HCT116 (cell line): ENCODE measurements around the gene RBM20. TPM values are rescaled to one million over a fixed set of nuclear protein-coding genes. Genes with fewer than 3 reads are reported as not detected.

Experiments used
- ATAC-seq: fragments of 200-7000 bp; cut with Tn5 transposase; 2 replicates; pipeline ENCODE4 v1.9.1; 2020; ENCODE audit warnings: mild to moderate bottlenecking, moderate library complexity
- BruUV-seq: library from RNA; stranded (reverse); fragments of 400-500 nt; replicated peaks from 2 replicates; lab custom pipeline; 2021; lab: Mats Ljungman, UMichigan
- CTCF ChIA-PET: fragments of 300-600 bp; sonication (Branson Sonifier 250); formaldehyde crosslinking; loops from one replicate; lab custom pipeline; 2021; ENCODE audit warnings: antibody characterized with exemption; lab: Charles Lee
- POLR2A ChIA-PET: fragments of 300-600, 350-600 bp; sonication (Branson Sonifier 250); formaldehyde crosslinking; loops from one replicate; lab custom pipeline; 2021; ENCODE audit warnings: antibody characterized with exemption; lab: Charles Lee
- RAD21 ChIA-PET, 2 experiments: fragments of 300-600 bp; sonication (Branson Sonifier 250); formaldehyde crosslinking; loops; one replicate each; lab custom pipeline; 2023; ENCODE audit warnings: low total read pairs in 2 of 2; ENCODE audit not compliant: uncharacterized antibody in 2 of 2, unreplicated experiment in 2 of 2, low non-redundant PET in 1 of 2; lab: Charles Lee
- DNase-seq: peaks from one replicate; pipeline ENCODE4 v3.0.0-alpha.2; 2010; ENCODE audit warnings: low read depth, low spot score
- H2AFZ ChIP-seq: fragments of 200-600 bp; shearing (Covaris generic), sonication (generic); 2 replicates; pipeline ENCODE4 v1.6.1; 2017; ENCODE audit warnings: low read depth, mixed run types, mixed read lengths, antibody characterized with exemption, low read length; ENCODE audit not compliant: poor library complexity, severe bottlenecking
- H3K27ac ChIP-seq: 2 replicates; pipeline ENCODE4 v1.5.1; 2012; ENCODE audit warnings: low read depth, low read length
- H3K27me3 ChIP-seq: fragments of 200-600 bp; sonication (generic); 2 replicates; pipeline ENCODE4 v1.6.1; 2016; ENCODE audit warnings: mixed run types, low read length, mixed read lengths; ENCODE audit not compliant: insufficient read depth
- H3K36me3 ChIP-seq, 2 experiments: fragments of 200-500 bp in 1 of 2; fragments of 200-600 bp in 1 of 2; sonication (Bioruptor generic) in 1 of 2; sonication (generic) in 1 of 2; 2 replicates each; pipeline versions ENCODE4 v1.5.1 to v1.6.1; 2014 to 2016; ENCODE audit warnings: low read length in 2 of 2, inconsistent platforms in 1 of 2, mixed read lengths in 1 of 2, mixed run types in 1 of 2; ENCODE audit not compliant: insufficient read depth in 2 of 2, control insufficient read depth in 1 of 2
- H3K4me1 ChIP-seq, 2 experiments: fragments of 200-600 bp in 1 of 2; sonication (generic) in 1 of 2; 2 replicates each; pipeline versions ENCODE4 v1.5.1 to v1.6.1; 2012 to 2017; ENCODE audit warnings: low read length in 2 of 2, inconsistent platforms in 1 of 2, mild to moderate bottlenecking in 1 of 2, mixed read lengths in 1 of 2, mixed run types in 1 of 2, moderate library complexity in 1 of 2; ENCODE audit not compliant: insufficient read depth in 2 of 2, control insufficient read depth in 1 of 2
- H3K4me2 ChIP-seq: fragments of 200-600 bp; sonication (generic); 2 replicates; pipeline ENCODE4 v1.6.1; 2017; ENCODE audit warnings: mixed run types, low read length, mixed read lengths
- H3K4me3 ChIP-seq, 2 experiments: fragments of 200-600 bp in 1 of 2; sonication (generic) in 1 of 2; replicated peaks in 1 of 2; 2 replicates each; pipeline ENCODE4 v1.5.1; 2011 to 2016; ENCODE audit warnings: low read length in 2 of 2, control low read depth in 1 of 2, low read depth in 1 of 2, mild to moderate bottlenecking in 1 of 2, mixed read lengths in 1 of 2, mixed run types in 1 of 2
- H3K79me2 ChIP-seq: fragments of 200-600 bp; sonication (generic); 2 replicates; pipeline ENCODE4 v1.6.1; 2017; ENCODE audit warnings: mild to moderate bottlenecking, mixed run types, low read length, moderate library complexity, mixed read lengths; ENCODE audit not compliant: insufficient read depth
- H3K9ac ChIP-seq: fragments of 200-600 bp; sonication (generic); 2 replicates; pipeline ENCODE4 v1.6.1; 2016; ENCODE audit warnings: low read length, mixed read lengths
- H3K9me2 ChIP-seq: fragments of 200-600 bp; sonication (generic), shearing (Covaris generic); 2 replicates; pipeline ENCODE4 v1.6.1; 2017; ENCODE audit warnings: mixed run types, mild to moderate bottlenecking, moderate library complexity; ENCODE audit not compliant: insufficient read depth
- H3K9me3 ChIP-seq, 2 experiments: fragments of 200-500 bp in 1 of 2; fragments of 200-600 bp in 1 of 2; sonication (Bioruptor generic) in 1 of 2; sonication (generic) in 1 of 2; 2 replicates each; pipeline ENCODE4 v1.6.1; 2014 to 2017; ENCODE audit warnings: low read length in 2 of 2, mixed read lengths in 2 of 2, inconsistent platforms in 1 of 2, low read depth in 1 of 2, mild to moderate bottlenecking in 1 of 2, mixed run types in 1 of 2, moderate library complexity in 1 of 2; ENCODE audit not compliant: control insufficient read depth in 1 of 2, insufficient read depth in 1 of 2
- H4K20me1 ChIP-seq: fragments of 200-600 bp; sonication (generic), shearing (Covaris generic); 2 replicates; pipeline ENCODE4 v1.6.1; 2017; ENCODE audit warnings: mixed run types, mild to moderate bottlenecking, moderate library complexity; ENCODE audit not compliant: insufficient read depth
- CEBPB ChIP-seq: IDR thresholded peaks from 2 replicates; pipeline ENCODE4 v1.6.1; 2012; ENCODE audit warnings: low read depth
- EGR1 ChIP-seq: IDR thresholded peaks from 2 replicates; pipeline ENCODE4 v1.6.1; 2012; ENCODE audit warnings: low read depth
- EZH2phosphoT487 ChIP-seq: fragments of 200-600 bp; IDR thresholded peaks from 2 replicates; pipeline ENCODE4 v1.6.1; 2018; ENCODE audit warnings: antibody characterized with exemption, borderline replicate concordance
- FOSL1 ChIP-seq: IDR thresholded peaks from 2 replicates; pipeline ENCODE4 v1.6.1; 2012; ENCODE audit warnings: low read depth
- JUND ChIP-seq: IDR thresholded peaks from 2 replicates; pipeline ENCODE4 v1.6.1; 2012
- POLR2A ChIP-seq: IDR thresholded peaks from 2 replicates; pipeline ENCODE4 v1.7.0; 2011; ENCODE audit warnings: borderline replicate concordance; ENCODE audit not compliant: insufficient read depth, insufficient read length; ENCODE audit errors: extremely low read depth
- POLR2AphosphoS5 ChIP-seq: IDR thresholded peaks from 2 replicates; pipeline ENCODE4 v1.6.1; 2011; ENCODE audit warnings: mild to moderate bottlenecking, low read depth, low read length, moderate library complexity
- RAD21 ChIP-seq: IDR thresholded peaks from 2 replicates; pipeline ENCODE4 v1.6.1; 2012; ENCODE audit warnings: low read depth, mild to moderate bottlenecking
- SP1 ChIP-seq: IDR thresholded peaks from 2 replicates; pipeline ENCODE4 v1.6.1; 2012; ENCODE audit warnings: low read depth
- SRF ChIP-seq: IDR thresholded peaks from 2 replicates; pipeline ENCODE4 v1.6.1; 2012; ENCODE audit warnings: low read depth
- TCF7L2 ChIP-seq: IDR thresholded peaks from 2 replicates; pipeline ENCODE4 v1.7.0; 2011; ENCODE audit warnings: borderline replicate concordance, inconsistent platforms; ENCODE audit not compliant: insufficient read depth, insufficient read length; ENCODE audit errors: extremely low read depth
- YY1 ChIP-seq: IDR thresholded peaks from 2 replicates; pipeline ENCODE4 v1.6.1; 2011; ENCODE audit warnings: low read length, low read depth, moderate library complexity, mild to moderate bottlenecking; ENCODE audit not compliant: insufficient replicate concordance; ENCODE audit errors: extremely low read depth
- ZFX ChIP-seq: fragments of 450-650 bp; IDR thresholded peaks from 2 replicates; pipeline ENCODE4 v1.6.1; 2017
- ZNF274 ChIP-seq: fragments of 200-500 bp; sonication (Bioruptor generic); IDR thresholded peaks from 2 replicates; pipeline ENCODE4 v1.6.1; 2014; ENCODE audit warnings: mild to moderate bottlenecking, low read depth, low read length, inconsistent platforms
- intact Hi-C: fragments of 100-400 bp; cut with micrococcal nuclease; formaldehyde crosslinking; loops from 2 replicates; pipeline ENCODE4 v1.10.0; 2022
- total RNA-seq: library from RNA; stranded (reverse); gene quantifications from one replicate; pipeline ENCODE4 v1.2.1, GENCODE V29; 2021; ENCODE audit not compliant: unreplicated experiment
- TF ChIP-seq, protein P1 (sequence below): IDR thresholded peaks from 2 replicates; pipeline ENCODE4 v1.6.1; 2012; ENCODE audit warnings: low read depth
- TF ChIP-seq, protein P2 (sequence below): IDR thresholded peaks from 2 replicates; pipeline ENCODE4 v1.6.1; 2012
- TF ChIP-seq, protein P3 (sequence below): IDR thresholded peaks from 2 replicates; pipeline ENCODE4 v1.6.1; 2012
- TF ChIP-seq, protein P4 (sequence below): IDR thresholded peaks from 2 replicates; pipeline ENCODE4 v1.6.1; 2011; ENCODE audit warnings: mild to moderate bottlenecking, low read length, moderate library complexity; ENCODE audit not compliant: insufficient replicate concordance; ENCODE audit errors: extremely low read depth
- TF ChIP-seq, protein P5 (sequence below), 3 experiments: fragments of 200-600 bp in 1 of 3; sonication (generic) in 1 of 3; IDR thresholded peaks in 2 of 3; conservative IDR thresholded peaks in 1 of 3; 2 replicates each; pipeline ENCODE4 v1.5.1; 2012 to 2017; ENCODE audit warnings: low read depth in 2 of 3, low read length in 2 of 3, antibody characterized with exemption in 1 of 3, borderline replicate concordance in 1 of 3, control low read depth in 1 of 3, mild to moderate bottlenecking in 1 of 3, mixed read lengths in 1 of 3, mixed run types in 1 of 3, moderate library complexity in 1 of 3; ENCODE audit not compliant: insufficient read depth in 1 of 3

RBM20 gene
- total RNA-seq, 1 experiment from 2014 or later = 2.0 TPM

DNA sequence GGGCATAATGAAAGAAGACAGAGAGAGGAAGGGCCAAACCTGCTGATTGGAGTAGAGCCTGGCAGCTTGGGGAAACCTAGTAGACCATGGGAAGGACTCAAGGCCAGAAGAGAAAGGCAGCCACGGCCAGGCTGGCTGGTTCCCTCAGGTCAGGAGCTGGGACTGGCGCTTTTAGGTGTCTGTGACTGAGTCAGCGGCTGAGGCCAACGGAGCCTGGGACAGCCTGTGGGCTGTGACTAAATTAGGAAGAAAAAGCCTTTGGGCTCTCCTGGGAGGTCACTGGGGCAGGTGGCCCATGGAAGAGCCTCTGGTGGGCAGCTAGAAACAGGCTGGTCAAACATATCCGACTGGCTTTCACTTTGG lies 118.7 kb downstream of the RBM20 start:
- CTCF ChIA-PET = no interaction called here
- Histone ChIP-seq H3K27ac (no peak overlapping the region), H2AFZ (no peak overlapping the region), H4K20me1 (no peaks in the 10 kb centered on the region), H3K36me3 (no peaks in the 10 kb centered on the region), H3K4me2 (no peak overlapping the region), H3K9ac (no peak overlapping the region), H3K9me3 (no peaks in the 10 kb centered on the region), H3K9me2 (no peaks in the 10 kb centered on the region), H3K4me3 (no peak overlapping the region), H3K27me3 (peaks cover 4% of the 10 kb centered on the region; the same call in 1 of the 2 replicates), H3K4me1 (peaks cover 0 to 4% of the 10 kb centered on the region in 2 experiments; a peak in 1 of 4 replicates), H3K79me2 (no peaks in the 10 kb centered on the region)
- BruUV-seq = no TSS peak
- no peak for ATAC-seq
- intact Hi-C loops = no loop called here
- POLR2A ChIA-PET = no interaction called here
- RAD21 ChIA-PET = no interaction called here
- no peak for DNase-seq
- TF ChIP-seq, protein P1, sequence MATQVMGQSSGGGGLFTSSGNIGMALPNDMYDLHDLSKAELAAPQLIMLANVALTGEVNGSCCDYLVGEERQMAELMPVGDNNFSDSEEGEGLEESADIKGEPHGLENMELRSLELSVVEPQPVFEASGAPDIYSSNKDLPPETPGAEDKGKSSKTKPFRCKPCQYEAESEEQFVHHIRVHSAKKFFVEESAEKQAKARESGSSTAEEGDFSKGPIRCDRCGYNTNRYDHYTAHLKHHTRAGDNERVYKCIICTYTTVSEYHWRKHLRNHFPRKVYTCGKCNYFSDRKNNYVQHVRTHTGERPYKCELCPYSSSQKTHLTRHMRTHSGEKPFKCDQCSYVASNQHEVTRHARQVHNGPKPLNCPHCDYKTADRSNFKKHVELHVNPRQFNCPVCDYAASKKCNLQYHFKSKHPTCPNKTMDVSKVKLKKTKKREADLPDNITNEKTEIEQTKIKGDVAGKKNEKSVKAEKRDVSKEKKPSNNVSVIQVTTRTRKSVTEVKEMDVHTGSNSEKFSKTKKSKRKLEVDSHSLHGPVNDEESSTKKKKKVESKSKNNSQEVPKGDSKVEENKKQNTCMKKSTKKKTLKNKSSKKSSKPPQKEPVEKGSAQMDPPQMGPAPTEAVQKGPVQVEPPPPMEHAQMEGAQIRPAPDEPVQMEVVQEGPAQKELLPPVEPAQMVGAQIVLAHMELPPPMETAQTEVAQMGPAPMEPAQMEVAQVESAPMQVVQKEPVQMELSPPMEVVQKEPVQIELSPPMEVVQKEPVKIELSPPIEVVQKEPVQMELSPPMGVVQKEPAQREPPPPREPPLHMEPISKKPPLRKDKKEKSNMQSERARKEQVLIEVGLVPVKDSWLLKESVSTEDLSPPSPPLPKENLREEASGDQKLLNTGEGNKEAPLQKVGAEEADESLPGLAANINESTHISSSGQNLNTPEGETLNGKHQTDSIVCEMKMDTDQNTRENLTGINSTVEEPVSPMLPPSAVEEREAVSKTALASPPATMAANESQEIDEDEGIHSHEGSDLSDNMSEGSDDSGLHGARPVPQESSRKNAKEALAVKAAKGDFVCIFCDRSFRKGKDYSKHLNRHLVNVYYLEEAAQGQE = no peak
- no peak for TF ChIP-seq JUND
- TF ChIP-seq, protein P2, sequence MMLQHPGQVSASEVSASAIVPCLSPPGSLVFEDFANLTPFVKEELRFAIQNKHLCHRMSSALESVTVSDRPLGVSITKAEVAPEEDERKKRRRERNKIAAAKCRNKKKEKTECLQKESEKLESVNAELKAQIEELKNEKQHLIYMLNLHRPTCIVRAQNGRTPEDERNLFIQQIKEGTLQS = no peak
- no peak for TF ChIP-seq YY1
- TF ChIP-seq SP1 = no peak
- TF ChIP-seq FOSL1 = no peak
- TF ChIP-seq TCF7L2 = no peak
- no peak for TF ChIP-seq CEBPB
- no peak for TF ChIP-seq RAD21
- TF ChIP-seq ZFX = no peak
- TF ChIP-seq POLR2AphosphoS5 = no peak
- TF ChIP-seq, protein P3, sequence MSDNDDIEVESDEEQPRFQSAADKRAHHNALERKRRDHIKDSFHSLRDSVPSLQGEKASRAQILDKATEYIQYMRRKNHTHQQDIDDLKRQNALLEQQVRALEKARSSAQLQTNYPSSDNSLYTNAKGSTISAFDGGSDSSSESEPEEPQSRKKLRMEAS = no peak
- TF ChIP-seq, protein P4, sequence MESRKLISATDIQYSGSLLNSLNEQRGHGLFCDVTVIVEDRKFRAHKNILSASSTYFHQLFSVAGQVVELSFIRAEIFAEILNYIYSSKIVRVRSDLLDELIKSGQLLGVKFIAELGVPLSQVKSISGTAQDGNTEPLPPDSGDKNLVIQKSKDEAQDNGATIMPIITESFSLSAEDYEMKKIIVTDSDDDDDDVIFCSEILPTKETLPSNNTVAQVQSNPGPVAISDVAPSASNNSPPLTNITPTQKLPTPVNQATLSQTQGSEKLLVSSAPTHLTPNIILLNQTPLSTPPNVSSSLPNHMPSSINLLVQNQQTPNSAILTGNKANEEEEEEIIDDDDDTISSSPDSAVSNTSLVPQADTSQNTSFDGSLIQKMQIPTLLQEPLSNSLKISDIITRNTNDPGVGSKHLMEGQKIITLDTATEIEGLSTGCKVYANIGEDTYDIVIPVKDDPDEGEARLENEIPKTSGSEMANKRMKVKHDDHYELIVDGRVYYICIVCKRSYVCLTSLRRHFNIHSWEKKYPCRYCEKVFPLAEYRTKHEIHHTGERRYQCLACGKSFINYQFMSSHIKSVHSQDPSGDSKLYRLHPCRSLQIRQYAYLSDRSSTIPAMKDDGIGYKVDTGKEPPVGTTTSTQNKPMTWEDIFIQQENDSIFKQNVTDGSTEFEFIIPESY = no peak
- no peak for TF ChIP-seq ZNF274
- TF ChIP-seq, protein P5, sequence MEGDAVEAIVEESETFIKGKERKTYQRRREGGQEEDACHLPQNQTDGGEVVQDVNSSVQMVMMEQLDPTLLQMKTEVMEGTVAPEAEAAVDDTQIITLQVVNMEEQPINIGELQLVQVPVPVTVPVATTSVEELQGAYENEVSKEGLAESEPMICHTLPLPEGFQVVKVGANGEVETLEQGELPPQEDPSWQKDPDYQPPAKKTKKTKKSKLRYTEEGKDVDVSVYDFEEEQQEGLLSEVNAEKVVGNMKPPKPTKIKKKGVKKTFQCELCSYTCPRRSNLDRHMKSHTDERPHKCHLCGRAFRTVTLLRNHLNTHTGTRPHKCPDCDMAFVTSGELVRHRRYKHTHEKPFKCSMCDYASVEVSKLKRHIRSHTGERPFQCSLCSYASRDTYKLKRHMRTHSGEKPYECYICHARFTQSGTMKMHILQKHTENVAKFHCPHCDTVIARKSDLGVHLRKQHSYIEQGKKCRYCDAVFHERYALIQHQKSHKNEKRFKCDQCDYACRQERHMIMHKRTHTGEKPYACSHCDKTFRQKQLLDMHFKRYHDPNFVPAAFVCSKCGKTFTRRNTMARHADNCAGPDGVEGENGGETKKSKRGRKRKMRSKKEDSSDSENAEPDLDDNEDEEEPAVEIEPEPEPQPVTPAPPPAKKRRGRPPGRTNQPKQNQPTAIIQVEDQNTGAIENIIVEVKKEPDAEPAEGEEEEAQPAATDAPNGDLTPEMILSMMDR (IDR thresholded peaks at IDR 0.05 in 2 of 3, conservative IDR thresholded peaks at IDR 0.05 in 1 of 3; ENCODE audit: borderline replicate concordance in 1 of 3, insufficient read depth in 1 of 3, low read depth in 2 of 3, low read length in 2 of 3) = no peak
- no peak for TF ChIP-seq EGR1
- no peak for TF ChIP-seq SRF
- TF ChIP-seq POLR2A = no peak
- no peak for TF ChIP-seq EZH2phosphoT487
